Measurements from ENCODE around the gene IRF2BPL. TPM values are rescaled to one million over a fixed set of nuclear protein-coding genes. Genes with fewer than 3 reads are reported as not detected.

IRF2BPL gene
- total and polyA plus RNA-seq, 2 of the 8 experiments (the other 6 are each of a cell fraction or from before 2014, with no cell fraction given), result 18.8 to 57.0 TPM

- TF ChIP-seq, protein P1, sequence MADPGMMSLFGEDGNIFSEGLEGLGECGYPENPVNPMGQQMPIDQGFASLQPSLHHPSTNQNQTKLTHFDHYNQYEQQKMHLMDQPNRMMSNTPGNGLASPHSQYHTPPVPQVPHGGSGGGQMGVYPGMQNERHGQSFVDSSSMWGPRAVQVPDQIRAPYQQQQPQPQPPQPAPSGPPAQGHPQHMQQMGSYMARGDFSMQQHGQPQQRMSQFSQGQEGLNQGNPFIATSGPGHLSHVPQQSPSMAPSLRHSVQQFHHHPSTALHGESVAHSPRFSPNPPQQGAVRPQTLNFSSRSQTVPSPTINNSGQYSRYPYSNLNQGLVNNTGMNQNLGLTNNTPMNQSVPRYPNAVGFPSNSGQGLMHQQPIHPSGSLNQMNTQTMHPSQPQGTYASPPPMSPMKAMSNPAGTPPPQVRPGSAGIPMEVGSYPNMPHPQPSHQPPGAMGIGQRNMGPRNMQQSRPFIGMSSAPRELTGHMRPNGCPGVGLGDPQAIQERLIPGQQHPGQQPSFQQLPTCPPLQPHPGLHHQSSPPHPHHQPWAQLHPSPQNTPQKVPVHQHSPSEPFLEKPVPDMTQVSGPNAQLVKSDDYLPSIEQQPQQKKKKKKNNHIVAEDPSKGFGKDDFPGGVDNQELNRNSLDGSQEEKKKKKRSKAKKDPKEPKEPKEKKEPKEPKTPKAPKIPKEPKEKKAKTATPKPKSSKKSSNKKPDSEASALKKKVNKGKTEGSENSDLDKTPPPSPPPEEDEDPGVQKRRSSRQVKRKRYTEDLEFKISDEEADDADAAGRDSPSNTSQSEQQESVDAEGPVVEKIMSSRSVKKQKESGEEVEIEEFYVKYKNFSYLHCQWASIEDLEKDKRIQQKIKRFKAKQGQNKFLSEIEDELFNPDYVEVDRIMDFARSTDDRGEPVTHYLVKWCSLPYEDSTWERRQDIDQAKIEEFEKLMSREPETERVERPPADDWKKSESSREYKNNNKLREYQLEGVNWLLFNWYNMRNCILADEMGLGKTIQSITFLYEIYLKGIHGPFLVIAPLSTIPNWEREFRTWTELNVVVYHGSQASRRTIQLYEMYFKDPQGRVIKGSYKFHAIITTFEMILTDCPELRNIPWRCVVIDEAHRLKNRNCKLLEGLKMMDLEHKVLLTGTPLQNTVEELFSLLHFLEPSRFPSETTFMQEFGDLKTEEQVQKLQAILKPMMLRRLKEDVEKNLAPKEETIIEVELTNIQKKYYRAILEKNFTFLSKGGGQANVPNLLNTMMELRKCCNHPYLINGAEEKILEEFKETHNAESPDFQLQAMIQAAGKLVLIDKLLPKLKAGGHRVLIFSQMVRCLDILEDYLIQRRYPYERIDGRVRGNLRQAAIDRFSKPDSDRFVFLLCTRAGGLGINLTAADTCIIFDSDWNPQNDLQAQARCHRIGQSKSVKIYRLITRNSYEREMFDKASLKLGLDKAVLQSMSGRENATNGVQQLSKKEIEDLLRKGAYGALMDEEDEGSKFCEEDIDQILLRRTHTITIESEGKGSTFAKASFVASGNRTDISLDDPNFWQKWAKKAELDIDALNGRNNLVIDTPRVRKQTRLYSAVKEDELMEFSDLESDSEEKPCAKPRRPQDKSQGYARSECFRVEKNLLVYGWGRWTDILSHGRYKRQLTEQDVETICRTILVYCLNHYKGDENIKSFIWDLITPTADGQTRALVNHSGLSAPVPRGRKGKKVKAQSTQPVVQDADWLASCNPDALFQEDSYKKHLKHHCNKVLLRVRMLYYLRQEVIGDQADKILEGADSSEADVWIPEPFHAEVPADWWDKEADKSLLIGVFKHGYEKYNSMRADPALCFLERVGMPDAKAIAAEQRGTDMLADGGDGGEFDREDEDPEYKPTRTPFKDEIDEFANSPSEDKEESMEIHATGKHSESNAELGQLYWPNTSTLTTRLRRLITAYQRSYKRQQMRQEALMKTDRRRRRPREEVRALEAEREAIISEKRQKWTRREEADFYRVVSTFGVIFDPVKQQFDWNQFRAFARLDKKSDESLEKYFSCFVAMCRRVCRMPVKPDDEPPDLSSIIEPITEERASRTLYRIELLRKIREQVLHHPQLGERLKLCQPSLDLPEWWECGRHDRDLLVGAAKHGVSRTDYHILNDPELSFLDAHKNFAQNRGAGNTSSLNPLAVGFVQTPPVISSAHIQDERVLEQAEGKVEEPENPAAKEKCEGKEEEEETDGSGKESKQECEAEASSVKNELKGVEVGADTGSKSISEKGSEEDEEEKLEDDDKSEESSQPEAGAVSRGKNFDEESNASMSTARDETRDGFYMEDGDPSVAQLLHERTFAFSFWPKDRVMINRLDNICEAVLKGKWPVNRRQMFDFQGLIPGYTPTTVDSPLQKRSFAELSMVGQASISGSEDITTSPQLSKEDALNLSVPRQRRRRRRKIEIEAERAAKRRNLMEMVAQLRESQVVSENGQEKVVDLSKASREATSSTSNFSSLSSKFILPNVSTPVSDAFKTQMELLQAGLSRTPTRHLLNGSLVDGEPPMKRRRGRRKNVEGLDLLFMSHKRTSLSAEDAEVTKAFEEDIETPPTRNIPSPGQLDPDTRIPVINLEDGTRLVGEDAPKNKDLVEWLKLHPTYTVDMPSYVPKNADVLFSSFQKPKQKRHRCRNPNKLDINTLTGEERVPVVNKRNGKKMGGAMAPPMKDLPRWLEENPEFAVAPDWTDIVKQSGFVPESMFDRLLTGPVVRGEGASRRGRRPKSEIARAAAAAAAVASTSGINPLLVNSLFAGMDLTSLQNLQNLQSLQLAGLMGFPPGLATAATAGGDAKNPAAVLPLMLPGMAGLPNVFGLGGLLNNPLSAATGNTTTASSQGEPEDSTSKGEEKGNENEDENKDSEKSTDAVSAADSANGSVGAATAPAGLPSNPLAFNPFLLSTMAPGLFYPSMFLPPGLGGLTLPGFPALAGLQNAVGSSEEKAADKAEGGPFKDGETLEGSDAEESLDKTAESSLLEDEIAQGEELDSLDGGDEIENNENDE (IDR thresholded peaks at IDR 0.05; ENCODE audit: insufficient replicate concordance, low read length), result no peak
- no peak for TF ChIP-seq CHD1 (IDR thresholded peaks at IDR 0.05; ENCODE audit: low read depth, low read length)
These were observed 22.9 kb downstream of the IRF2BPL start (continued) for GRCh38 chr14:77005559-77005958.
